Large intestine (tissue), 3 donors: ENCODE measurements around the gene WBP1L. TPM values are rescaled to one million over a fixed set of nuclear protein-coding genes. Genes with fewer than 3 reads are reported as not detected.

ENCODE experiments used
- DNase-seq, 2 donors: peaks; one replicate each; pipeline versions ENCODE4 v3.0.0 to v3.0.0-alpha.2; 2013
- H3K27ac ChIP-seq: one replicate; pipeline ENCODE4 v1.5.1; 2013; ENCODE audit warnings: low read length
- H3K27me3 ChIP-seq: 2 replicates; pipeline ENCODE4 v1.6.1; 2013; ENCODE audit warnings: low read length; ENCODE audit not compliant: control insufficient read depth, insufficient read depth
- H3K36me3 ChIP-seq: 2 replicates; pipeline ENCODE4 v1.6.1; 2013; ENCODE audit warnings: low read length; ENCODE audit not compliant: control insufficient read depth, insufficient read depth
- H3K4me1 ChIP-seq: one replicate; pipeline ENCODE4 v1.6.1; 2013; ENCODE audit warnings: low read length; ENCODE audit not compliant: control insufficient read depth, insufficient read depth
- H3K4me3 ChIP-seq: one replicate; pipeline ENCODE4 v1.5.1; 2013; ENCODE audit warnings: low read length
- H3K9me3 ChIP-seq: one replicate; pipeline ENCODE4 v1.6.1; 2013; ENCODE audit warnings: mild to moderate bottlenecking, low read depth, low read length, moderate library complexity; ENCODE audit not compliant: control insufficient read depth
- WGBS: methylation state at CpG from one replicate; pipeline ENCODE4 v1.1.5; 2013; ENCODE audit warnings: low lambda C conversion rate; ENCODE audit not compliant: insufficient coverage; 5-methylcytosine and 5-hydroxymethylcytosine counted together
- polyA plus RNA-seq: library from polyadenylated mRNA; unstranded; fragments of 120-200 nt; gene quantifications from one replicate; pipeline ENCODE4 v1.2.1, GENCODE V29; 2013

Gene WBP1L
- polyA plus RNA-seq, 1 donor: 34.6 TPM

GRCh38 chr10:102769375-102770107, 25.8 kb downstream of the WBP1L start:
- Histone ChIP-seq H3K4me1 (no peaks in the 10 kb centered on the region), H3K27ac (peak overlapping the region; percentile 1), H3K4me3 (no peak overlapping the region), H3K36me3 (no peaks in the 10 kb centered on the region), H3K27me3 (no peaks in the 10 kb centered on the region), H3K9me3 (no peaks in the 10 kb centered on the region)
- WGBS: 100% methylated on average over 2 of the region's 7 CpGs
- peak; percentile 20 to 21 for DNase-seq

- Histone ChIP-seq H3K4me3 (no peak overlapping the region), H3K27me3 (no peaks in the 10 kb centered on the region), H3K27ac (no peak overlapping the region), H3K4me1 (peaks cover under 1% of the 10 kb centered on the region), H3K36me3 (no peaks in the 10 kb centered on the region), H3K9me3 (no peaks in the 10 kb centered on the region)
- DNase-seq: no peak
- WGBS: no CpG with 5 or more reads among the region's 3 CpGs
Observed at GRCh38 chr10:102770108-102770482, 26.3 kb downstream of the WBP1L start.

- Histone ChIP-seq H3K9me3 (no peaks in the 10 kb centered on the region), H3K4me3 (no peak overlapping the region), H3K4me1 (peaks cover 8% of the 10 kb centered on the region), H3K36me3 (no peaks in the 10 kb centered on the region), H3K27me3 (no peaks in the 10 kb centered on the region), H3K27ac (no peak overlapping the region)
- DNase-seq: no peak
- WGBS: no CpG with 5 or more reads among the region's 1 CpG
Observed at GRCh38 chr10:102770792-102771191, 27.0 kb downstream of the WBP1L start.

- DNase-seq: no peak
- no peaks in the 10 kb centered on the region for H3K27me3 ChIP-seq
- no CpG with 5 or more reads among the region's 1 CpG for WGBS
- peaks cover 23% of the 10 kb centered on the region for H3K4me1 ChIP-seq
- H3K9me3 ChIP-seq: no peaks in the 10 kb centered on the region
- no peaks in the 10 kb centered on the region for H3K36me3 ChIP-seq
- H3K27ac ChIP-seq: no peak overlapping the region
- no peak overlapping the region for H3K4me3 ChIP-seq
Observed at GRCh38 chr10:102773320-102773719, 29.6 kb downstream of the WBP1L start.

GRCh38 chr10:102773986-102774385, 30.2 kb downstream of the WBP1L start:
- peaks cover 23% of the 10 kb centered on the region for H3K4me1 ChIP-seq
- H3K27ac ChIP-seq: peak overlapping the region; percentile 2
- H3K36me3 ChIP-seq: no peaks in the 10 kb centered on the region
- peak in 1 of 2 donors; percentile 25 for DNase-seq
- no peaks in the 10 kb centered on the region for H3K9me3 ChIP-seq
- WGBS: no CpG with 5 or more reads among the region's 5 CpGs
- no peaks in the 10 kb centered on the region for H3K27me3 ChIP-seq
- no peak overlapping the region for H3K4me3 ChIP-seq

- H3K36me3 ChIP-seq: peaks cover 4% of the 10 kb centered on the region
- peaks cover 23% of the 10 kb centered on the region for H3K4me1 ChIP-seq
- H3K4me3 ChIP-seq: no peak overlapping the region
- no peak for DNase-seq
- H3K9me3 ChIP-seq: no peaks in the 10 kb centered on the region
- no CpG with 5 or more reads among the region's 16 CpGs for WGBS
- H3K27ac ChIP-seq: peak overlapping the region; percentile 85
- no peaks in the 10 kb centered on the region for H3K27me3 ChIP-seq
Observed at GRCh38 chr10:102775201-102775934, 31.6 kb downstream of the WBP1L start.

GRCh38 chr10:102775935-102776669, 32.4 kb downstream of the WBP1L start:
- Histone ChIP-seq H3K27ac (peak overlapping the region; percentile 85), H3K4me3 (peak overlapping the region; percentile 26), H3K27me3 (no peaks in the 10 kb centered on the region), H3K4me1 (peaks cover 28% of the 10 kb centered on the region), H3K36me3 (peaks cover 4% of the 10 kb centered on the region), H3K9me3 (no peaks in the 10 kb centered on the region)
- WGBS: no CpG with 5 or more reads among the region's 17 CpGs
- DNase-seq: peak; percentile 71 to 72

GRCh38 chr10:102776779-102777456, 33.2 kb downstream of the WBP1L start:
- Histone ChIP-seq H3K4me1 (peaks cover 33% of the 10 kb centered on the region), H3K27me3 (no peaks in the 10 kb centered on the region), H3K27ac (peak overlapping the region; percentile 85), H3K36me3 (peaks cover 4% of the 10 kb centered on the region), H3K4me3 (peak overlapping the region; percentile 26), H3K9me3 (no peaks in the 10 kb centered on the region)
- no CpG with 5 or more reads among the region's 9 CpGs for WGBS
- DNase-seq: peak; percentile 82 to 83

- Histone ChIP-seq H3K27me3 (no peaks in the 10 kb centered on the region), H3K4me3 (no peak overlapping the region), H3K36me3 (peaks cover 4% of the 10 kb centered on the region), H3K27ac (no peak overlapping the region), H3K4me1 (peaks cover 39% of the 10 kb centered on the region), H3K9me3 (no peaks in the 10 kb centered on the region)
- WGBS: no CpG with 5 or more reads among the region's 17 CpGs
- DNase-seq: no peak
Observed at GRCh38 chr10:102777711-102778453, 34.1 kb downstream of the WBP1L start.
